ENCODE data around the gene CYTH4. TPM values are rescaled to one million over a fixed set of nuclear protein-coding genes. Genes with fewer than 3 reads are reported as not detected.

The CYTH4 gene
- total and polyA plus RNA-seq, 2 of the 8 experiments (the other 6 are each of a cell fraction or from before 2014, with no cell fraction given), result 0.09 TPM; not detected in 1

GRCh38 chr22:37357446-37358075 lies 75.3 kb downstream of the CYTH4 start (continued):
- TF ChIP-seq NANOG (IDR thresholded peaks at IDR 0.05; ENCODE audit: insufficient read depth, low read depth, low read length, poor library complexity, severe bottlenecking) (no peak), NRF1 (IDR thresholded peaks at IDR 0.05; ENCODE audit: low read depth, low read length) (no peak), RBBP5 (IDR thresholded peaks at IDR 0.05; ENCODE audit: borderline replicate concordance, low read depth, low read length) (no peak), ZNF274 (IDR thresholded peaks at IDR 0.05; ENCODE audit: borderline replicate concordance, extremely low read depth, low read length) (no peak)

All from H1 (cell line).